ENCODE results near the gene TTC28.

TTC28 gene

GRCh38 chr22:27937453-27937852, 742.2 kb downstream of the TTC28 start:
- DNase-seq, result no peak

GRCh38 chr22:27935897-27936296, 743.7 kb downstream of the TTC28 start:
- DNase-seq, result no peak

- DNase-seq, result no peak
Measured at GRCh38 chr22:27934069-27934468, 745.6 kb downstream of the TTC28 start.

GRCh38 chr22:27933186-27933983, 746.3 kb downstream of the TTC28 start:
- DNase-seq, result no peak

- peak; percentile 78 for DNase-seq
Measured at GRCh38 chr22:27930331-27931060, 749.1 kb downstream of the TTC28 start.

Data from NCI-H2171 treated with DMSO at 0.1 percent for 48 hours (cell line).